H1 (cell line): ENCODE measurements around the gene DHRS13.

ENCODE experiments used
- BRCA1 ChIP-seq: IDR thresholded peaks from 2 replicates; pipeline ENCODE4 v1.6.1; 2012; ENCODE audit warnings: low read depth, low read length, improper control_type of control experiment
- EP300 ChIP-seq, 2 experiments: IDR thresholded peaks; 1 replicate in 1 of 2; 2 replicates in 1 of 2; pipeline ENCODE4 v1.6.1; 2011 to 2012; ENCODE audit warnings: low read depth in 2 of 2, low read length in 2 of 2, mild to moderate bottlenecking in 2 of 2, borderline replicate concordance in 1 of 2, inconsistent platforms in 1 of 2, moderate library complexity in 1 of 2
- EZH2 ChIP-seq: fragments of 200-600 bp; sonication (generic); IDR thresholded peaks from 2 replicates; pipeline ENCODE4 v1.7.1; 2012; ENCODE audit warnings: low read depth, mild to moderate bottlenecking, moderate library complexity, low read length, inconsistent platforms; ENCODE audit not compliant: severe bottlenecking
- KDM1A ChIP-seq: fragments of 200-600, 300-600 bp; sonication (generic); IDR thresholded peaks from 2 replicates; pipeline ENCODE4 v1.7.1; 2016; ENCODE audit warnings: mild to moderate bottlenecking, low read length, borderline replicate concordance
- MAFK ChIP-seq: IDR thresholded peaks from 2 replicates; pipeline ENCODE4 v1.6.1; 2012; ENCODE audit warnings: low read depth, mild to moderate bottlenecking, improper control_type of control experiment, low read length
- NRF1 ChIP-seq: IDR thresholded peaks from 2 replicates; pipeline ENCODE4 v1.6.1; 2011; ENCODE audit warnings: mild to moderate bottlenecking, low read depth, low read length, improper control_type of control experiment
- POLR2A ChIP-seq, 2 experiments: IDR thresholded peaks; 1 replicate in 1 of 2; 2 replicates in 1 of 2; pipeline ENCODE4 v1.6.1; 2011; ENCODE audit warnings: low read depth in 2 of 2, low read length in 2 of 2, mild to moderate bottlenecking in 2 of 2; ENCODE audit errors: control extremely low read depth in 1 of 2
- POLR2AphosphoS5 ChIP-seq: IDR thresholded peaks from 2 replicates; pipeline ENCODE4 v1.6.1; 2011; ENCODE audit warnings: low read depth, low read length
- RAD21 ChIP-seq, 2 experiments: IDR thresholded peaks in 1 of 2; conservative IDR thresholded peaks in 1 of 2; 2 replicates each; pipeline ENCODE4 v1.6.1; 2011; ENCODE audit warnings: low read depth in 2 of 2, low read length in 2 of 2, improper control_type of control experiment in 1 of 2, inconsistent platforms in 1 of 2, mild to moderate bottlenecking in 1 of 2, moderate library complexity in 1 of 2
- SIN3A ChIP-seq, 2 experiments: IDR thresholded peaks in 1 of 2; conservative IDR thresholded peaks in 1 of 2; 2 replicates each; pipeline ENCODE4 v1.6.1; 2011 to 2012; ENCODE audit warnings: low read length in 2 of 2, improper control_type of control experiment in 1 of 2, low read depth in 1 of 2, mild to moderate bottlenecking in 1 of 2
- TAF1 ChIP-seq: IDR thresholded peaks from 2 replicates; pipeline ENCODE4 v1.6.1; 2011; ENCODE audit warnings: mild to moderate bottlenecking, low read depth, low read length
- TCF12 ChIP-seq: IDR thresholded peaks from 2 replicates; pipeline ENCODE4 v1.6.1; 2011; ENCODE audit warnings: low read depth, mild to moderate bottlenecking, low read length
- TF ChIP-seq, protein P1 (sequence below), 3 experiments: IDR thresholded peaks; 1 replicate in 2 of 3; 2 replicates in 1 of 3; pipeline versions ENCODE4 v1.5.1 to v1.6.1; 2011; ENCODE audit warnings: low read length in 3 of 3, mild to moderate bottlenecking in 3 of 3, inconsistent platforms in 2 of 3, low read depth in 1 of 3, moderate library complexity in 1 of 3; ENCODE audit not compliant: insufficient read depth in 1 of 3; ENCODE audit errors: control extremely low read depth in 1 of 3

DNA sequence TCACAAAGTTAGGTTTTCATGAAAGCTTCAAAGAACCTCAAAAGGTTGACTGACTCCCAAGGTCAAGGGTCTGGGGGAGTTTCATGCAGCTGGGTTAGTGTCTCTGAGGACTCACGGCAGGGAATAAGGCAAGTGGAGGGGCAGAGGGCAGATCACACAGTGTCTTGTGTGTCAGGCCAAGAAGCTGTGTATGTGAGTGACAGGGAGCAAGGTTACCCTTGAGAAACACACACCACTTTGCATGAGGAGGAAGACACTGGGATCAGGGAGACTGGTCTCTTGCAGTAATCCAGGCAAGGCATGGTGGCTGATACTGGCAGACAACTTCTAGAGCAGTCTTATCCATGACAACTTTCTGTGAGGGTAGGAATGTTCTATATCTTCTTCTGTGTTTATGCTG lies 11.7 kb downstream of the DHRS13 start:
- TF ChIP-seq, protein P1, sequence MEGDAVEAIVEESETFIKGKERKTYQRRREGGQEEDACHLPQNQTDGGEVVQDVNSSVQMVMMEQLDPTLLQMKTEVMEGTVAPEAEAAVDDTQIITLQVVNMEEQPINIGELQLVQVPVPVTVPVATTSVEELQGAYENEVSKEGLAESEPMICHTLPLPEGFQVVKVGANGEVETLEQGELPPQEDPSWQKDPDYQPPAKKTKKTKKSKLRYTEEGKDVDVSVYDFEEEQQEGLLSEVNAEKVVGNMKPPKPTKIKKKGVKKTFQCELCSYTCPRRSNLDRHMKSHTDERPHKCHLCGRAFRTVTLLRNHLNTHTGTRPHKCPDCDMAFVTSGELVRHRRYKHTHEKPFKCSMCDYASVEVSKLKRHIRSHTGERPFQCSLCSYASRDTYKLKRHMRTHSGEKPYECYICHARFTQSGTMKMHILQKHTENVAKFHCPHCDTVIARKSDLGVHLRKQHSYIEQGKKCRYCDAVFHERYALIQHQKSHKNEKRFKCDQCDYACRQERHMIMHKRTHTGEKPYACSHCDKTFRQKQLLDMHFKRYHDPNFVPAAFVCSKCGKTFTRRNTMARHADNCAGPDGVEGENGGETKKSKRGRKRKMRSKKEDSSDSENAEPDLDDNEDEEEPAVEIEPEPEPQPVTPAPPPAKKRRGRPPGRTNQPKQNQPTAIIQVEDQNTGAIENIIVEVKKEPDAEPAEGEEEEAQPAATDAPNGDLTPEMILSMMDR (IDR thresholded peaks at IDR 0.05; ENCODE audit: control extremely low read depth in 1 of 3, insufficient read depth in 1 of 3, low read depth in 1 of 3, low read length in 3 of 3) = no peak
- TF ChIP-seq SIN3A (conservative IDR thresholded peaks at IDR 0.05 in 1 of 2, IDR thresholded peaks at IDR 0.05 in 1 of 2; ENCODE audit: low read depth in 1 of 2, low read length in 2 of 2) (no peak), KDM1A (no peak), POLR2AphosphoS5 (no peak), NRF1 (no peak), TAF1 (no peak), TCF12 (no peak), MAFK (no peak), POLR2A (IDR thresholded peaks at IDR 0.05; ENCODE audit: control extremely low read depth in 1 of 2, low read depth in 2 of 2, low read length in 2 of 2) (no peak), EP300 (IDR thresholded peaks at IDR 0.05; ENCODE audit: borderline replicate concordance in 1 of 2, low read depth in 2 of 2, low read length in 2 of 2) (no peak), EZH2 (no peak), RAD21 (IDR thresholded peaks at IDR 0.05 in 1 of 2, conservative IDR thresholded peaks at IDR 0.05 in 1 of 2; ENCODE audit: low read depth in 2 of 2, low read length in 2 of 2) (no peak), BRCA1 (no peak)
